Measurements from ENCODE around the gene IL17B. TPM values are rescaled to one million over a fixed set of nuclear protein-coding genes. Genes with fewer than 3 reads are reported as not detected.
A peak's percentile ranks its signal among the peaks of the same experiment; 100 is the strongest.

Gene IL17B
- total and polyA plus RNA-seq, 3 donors from 2014 or later, result 4.7 to 12.4 (median 5.0) TPM

- Histone ChIP-seq H3K4me3 (no peak overlapping the region), H3K4me1 (peaks cover 62% of the 10 kb centered on the region), H3K27me3 (no peaks in the 10 kb centered on the region), H3K36me3 (ENCODE audit: low read depth, missing control alignments) (no peaks in the 10 kb centered on the region), H3K27ac (peak overlapping the region; percentile 78 to 91), H3K9me3 (no peaks in the 10 kb centered on the region)
- WGBS, 2 donors, result 52 to 62% methylated on average over 5 of the region's 5 CpGs
- TF ChIP-seq POLR2A (IDR thresholded peaks at IDR 0.05) (no peak), CTCF (IDR thresholded peaks at IDR 0.05) (no peak)
- intact Hi-C loops (cut with DNase I; ENCODE audit: low total_unique reads), result loop anchor here (5.0 kb wide), 2 partner anchors 37 to 52 kb away; no protein-coding TSS in a partner anchor
- DNase-seq, result peak; percentile 64
Observed at GRCh38 chr5:149379818-149380374, 804 bp upstream of the IL17B start.

GRCh38 chr5:149378241-149378820 lies 761 bp downstream of the IL17B start:
- DNase-seq, result no peak
- no peaks in the 10 kb centered on the region for H3K36me3 ChIP-seq (ENCODE audit: low read depth, missing control alignments)
- TF ChIP-seq CTCF (IDR thresholded peaks at IDR 0.05) (no peak), POLR2A (IDR thresholded peaks at IDR 0.05) (no peak)
- H3K4me1 ChIP-seq, result peaks cover 51% of the 10 kb centered on the region
- 33 to 45% methylated on average over 5 of the region's 5 CpGs for WGBS, 2 donors
- H3K27ac ChIP-seq, result peak overlapping the region; percentile 78 to 91
- H3K4me3 ChIP-seq, result no peak overlapping the region
- no peaks in the 10 kb centered on the region for H3K27me3 ChIP-seq
- H3K9me3 ChIP-seq, result no peaks in the 10 kb centered on the region
- intact Hi-C loops (cut with DNase I; ENCODE audit: low total_unique reads), result no loop called here

- H3K27ac ChIP-seq, result peak overlapping the region in 1 of 2 donors; percentile 91
- H3K9me3 ChIP-seq, result no peaks in the 10 kb centered on the region
- WGBS, 2 donors, result 91 to 98% methylated on average over 7 of the region's 7 CpGs
- intact Hi-C loops (cut with DNase I; ENCODE audit: low total_unique reads), result no loop called here
- TF ChIP-seq POLR2A (IDR thresholded peaks at IDR 0.05), result no peak
- no peak for TF ChIP-seq CTCF (IDR thresholded peaks at IDR 0.05)
- no peaks in the 10 kb centered on the region for H3K36me3 ChIP-seq (ENCODE audit: low read depth, missing control alignments)
- no peaks in the 10 kb centered on the region for H3K27me3 ChIP-seq
- no peak for DNase-seq
- peaks cover 41% of the 10 kb centered on the region for H3K4me1 ChIP-seq
- no peak overlapping the region for H3K4me3 ChIP-seq
Observed at GRCh38 chr5:149376711-149377447, 2.2 kb downstream of the IL17B start.

GRCh38 chr5:149376104-149376503 lies 3.0 kb downstream of the IL17B start:
- H3K9me3 ChIP-seq, result no peaks in the 10 kb centered on the region
- intact Hi-C loops (cut with DNase I; ENCODE audit: low total_unique reads), result no loop called here
- no peaks in the 10 kb centered on the region for H3K36me3 ChIP-seq (ENCODE audit: low read depth, missing control alignments)
- TF ChIP-seq POLR2A (IDR thresholded peaks at IDR 0.05) (no peak), CTCF (IDR thresholded peaks at IDR 0.05) (no peak)
- H3K4me1 ChIP-seq, result peaks cover 33% of the 10 kb centered on the region
- H3K27ac ChIP-seq, result no peak overlapping the region
- WGBS, 2 donors, result 94 to 95% methylated on average over 12 of the region's 12 CpGs
- H3K4me3 ChIP-seq, result no peak overlapping the region
- no peak for DNase-seq
- H3K27me3 ChIP-seq, result no peaks in the 10 kb centered on the region
